GM12891 (cell line): ENCODE data around the gene EDNRB.

ENCODE experiments used
- DNase-seq: peaks from one replicate; pipeline ENCODE4 v3.0.0; 2011; ENCODE audit warnings: low spot score; ENCODE audit not compliant: insufficient read length
- FAIRE-seq: peaks from 2 replicates; lab custom pipeline; 2011; peaks lifted over from hg19 to GRCh38; lab: Jason Lieb, UNC
- PAX5 ChIP-seq: IDR thresholded peaks from 2 replicates; pipeline ENCODE4 v1.6.1; 2011; ENCODE audit warnings: low read length, moderate library complexity, mild to moderate bottlenecking; ENCODE audit not compliant: insufficient read depth, severe bottlenecking
- POLR2A ChIP-seq: IDR thresholded peaks from 2 replicates; pipeline ENCODE4 v1.6.1; 2011; ENCODE audit warnings: low read depth, low read length, control low read depth
- POLR2AphosphoS5 ChIP-seq: IDR thresholded peaks from 2 replicates; pipeline ENCODE4 v1.6.1; 2011; ENCODE audit warnings: low read depth, low read length, control low read depth
- POU2F2 ChIP-seq: IDR thresholded peaks from 2 replicates; pipeline ENCODE4 v1.6.1; 2011; ENCODE audit warnings: low read depth, mild to moderate bottlenecking, control low read depth, low read length, moderate library complexity
- SPI1 ChIP-seq: IDR thresholded peaks from 2 replicates; pipeline ENCODE4 v1.6.1; 2011; ENCODE audit warnings: low read depth, low read length, control low read depth
- TAF1 ChIP-seq: IDR thresholded peaks from 2 replicates; pipeline ENCODE4 v1.6.1; 2011; ENCODE audit warnings: low read depth, low read length, control low read depth

Gene EDNRB

DNA sequence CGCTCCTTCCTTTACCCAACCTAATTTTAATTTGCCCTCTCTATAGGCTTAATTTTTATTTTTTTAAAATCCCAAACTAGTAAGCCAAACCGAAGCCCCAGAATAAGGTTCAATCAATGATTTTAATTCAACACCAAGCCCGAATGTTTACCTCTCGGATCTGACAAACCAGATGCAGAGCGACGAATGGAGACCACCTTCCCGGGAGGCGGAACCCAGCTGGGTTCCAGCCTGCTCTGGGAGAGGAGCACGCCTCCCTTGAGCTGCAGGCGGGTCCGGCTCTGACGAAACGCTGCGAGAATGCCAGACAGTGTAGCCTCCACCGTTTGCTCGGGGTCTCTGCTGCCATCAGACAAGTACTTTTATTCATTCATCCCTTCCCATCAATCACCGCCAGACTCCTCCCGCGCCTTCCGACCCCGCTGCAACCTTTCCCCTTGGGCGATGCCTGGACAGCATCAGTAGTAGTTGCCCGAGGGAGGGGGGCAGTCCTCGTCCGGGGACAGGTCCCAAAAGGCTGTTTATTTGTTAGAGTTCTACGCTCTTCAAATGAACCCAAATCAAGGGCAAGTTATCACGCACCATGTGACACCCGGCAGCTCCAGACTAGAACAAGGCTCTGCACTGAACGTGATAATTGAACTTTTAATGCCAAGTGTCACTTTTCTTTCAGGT, 752 bp upstream of the EDNRB start:
- TF ChIP-seq POU2F2: no peak
- TF ChIP-seq POLR2AphosphoS5: no peak
- no peak for TF ChIP-seq PAX5
- no peak for TF ChIP-seq SPI1
- TF ChIP-seq TAF1: no peak
- no peak for TF ChIP-seq POLR2A
- FAIRE-seq (peak; percentile 64), DNase-seq (no peak)

DNA sequence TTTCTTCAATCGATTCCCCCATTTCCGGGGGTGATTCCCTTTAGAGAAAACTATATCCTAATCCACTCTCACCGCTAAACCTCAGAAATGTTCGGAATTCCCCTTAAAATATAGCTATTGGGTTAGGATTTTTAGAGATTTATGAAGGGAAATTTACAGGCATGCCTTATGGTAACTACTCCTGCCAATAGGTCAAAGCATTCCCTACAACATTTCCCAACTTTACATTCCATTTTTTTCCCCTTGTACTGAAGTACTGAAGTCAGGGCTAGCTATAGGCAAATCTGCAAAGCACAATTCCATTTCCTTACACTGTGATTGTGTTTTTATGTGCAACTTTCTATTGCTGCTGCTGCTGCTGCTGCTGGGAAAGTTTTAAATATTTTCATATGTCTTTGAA, 2.1 kb downstream of the EDNRB start:
- DNase-seq (no peak), FAIRE-seq (no peak)
- TF ChIP-seq TAF1 (no peak), SPI1 (no peak), PAX5 (no peak), POLR2A (no peak)

DNA sequence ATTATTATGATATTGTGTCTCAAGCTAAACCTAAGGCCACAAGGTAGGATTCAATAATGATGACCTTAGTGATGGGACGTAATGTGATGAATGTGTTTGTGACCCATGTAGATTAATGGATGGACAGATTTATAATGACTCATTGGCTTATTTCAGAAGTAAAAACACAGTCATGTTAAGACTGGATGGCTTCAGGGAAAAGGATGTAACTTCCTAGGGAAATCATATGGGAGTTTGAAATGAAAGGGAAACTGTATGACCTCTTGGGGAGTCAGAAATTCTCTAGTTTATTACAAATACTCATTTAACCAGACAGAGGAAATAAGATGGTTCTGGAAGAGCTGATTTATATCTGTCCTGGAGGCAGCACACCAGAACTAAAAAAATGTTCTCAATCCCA, 2.9 kb downstream of the EDNRB start:
- no peak for FAIRE-seq
- TF ChIP-seq TAF1: no peak
- TF ChIP-seq SPI1: no peak
- TF ChIP-seq POLR2A: no peak
- TF ChIP-seq PAX5: no peak
- no peak for TF ChIP-seq POU2F2
- no peak for TF ChIP-seq POLR2AphosphoS5

DNA sequence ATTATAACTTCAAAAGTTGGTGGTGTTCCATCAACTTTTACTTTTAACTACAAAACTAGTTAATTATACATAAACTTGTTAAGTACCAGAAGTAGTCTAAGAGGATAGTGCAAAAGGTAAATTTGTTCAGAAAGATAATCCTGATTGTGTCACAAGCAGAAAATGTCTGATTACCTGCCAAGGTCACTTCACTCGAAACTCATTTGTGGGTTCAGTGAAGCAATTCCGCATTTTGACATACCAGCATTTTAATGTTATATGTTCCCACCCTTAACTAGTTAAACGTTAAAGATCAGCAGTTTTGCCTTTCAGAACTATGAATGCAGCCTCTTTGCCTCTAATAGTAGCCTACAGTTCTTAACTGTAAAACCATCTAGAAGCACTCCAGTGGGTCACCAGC, 5.6 kb downstream of the EDNRB start:
- DNase-seq (no peak), FAIRE-seq (no peak)
- TF ChIP-seq POLR2A (no peak), TAF1 (no peak)

More for the DNA sequence above, 2.9 kb downstream of the EDNRB start:
- DNase-seq: no peak

DNA sequence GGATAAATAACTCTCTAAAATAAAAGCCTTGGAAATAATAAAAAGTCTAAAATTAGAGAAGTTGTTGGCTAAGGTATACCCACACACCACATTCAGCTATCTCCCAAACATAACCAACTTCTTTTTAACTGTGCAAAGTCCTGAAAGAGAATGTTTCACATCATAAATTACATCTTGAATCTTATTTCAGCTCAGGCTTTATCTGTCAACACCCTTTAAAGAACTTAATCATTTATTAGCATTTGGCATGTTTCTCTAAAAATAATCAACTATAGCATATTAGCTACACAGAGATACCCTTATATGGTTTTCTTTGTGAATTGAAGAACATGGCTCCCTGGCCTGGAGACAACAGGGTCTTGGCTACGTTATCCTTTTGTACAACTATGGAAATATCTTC, 6.9 kb downstream of the EDNRB start:
- DNase-seq (no peak), FAIRE-seq (no peak)
- TF ChIP-seq TAF1 (no peak), POLR2AphosphoS5 (no peak), POLR2A (no peak), SPI1 (no peak), POU2F2 (no peak), PAX5 (no peak)

DNA sequence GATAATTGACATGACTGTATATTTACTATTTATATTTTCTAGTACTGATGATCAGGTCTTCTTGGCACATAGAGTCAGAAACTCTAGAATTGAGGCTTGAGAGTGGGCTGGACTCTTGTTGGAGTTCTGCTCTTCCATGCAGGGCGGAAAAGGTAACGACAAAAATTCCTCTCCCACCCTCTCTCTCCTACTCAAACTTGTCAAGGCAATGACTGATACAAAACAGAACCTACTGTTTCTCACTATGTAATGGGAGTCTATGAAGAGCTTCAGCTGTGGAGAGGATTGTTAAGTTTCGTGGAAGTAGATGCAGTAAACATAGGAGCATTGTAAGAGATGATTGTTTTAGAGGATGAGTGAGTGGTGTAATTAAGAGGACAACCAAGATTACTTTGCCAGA, 8.8 kb downstream of the EDNRB start:
- no peak for TF ChIP-seq POU2F2
- no peak for TF ChIP-seq PAX5
- no peak for TF ChIP-seq TAF1
- TF ChIP-seq SPI1: no peak
- no peak for TF ChIP-seq POLR2A
- no peak for TF ChIP-seq POLR2AphosphoS5
- FAIRE-seq: no peak
- no peak for DNase-seq

DNA sequence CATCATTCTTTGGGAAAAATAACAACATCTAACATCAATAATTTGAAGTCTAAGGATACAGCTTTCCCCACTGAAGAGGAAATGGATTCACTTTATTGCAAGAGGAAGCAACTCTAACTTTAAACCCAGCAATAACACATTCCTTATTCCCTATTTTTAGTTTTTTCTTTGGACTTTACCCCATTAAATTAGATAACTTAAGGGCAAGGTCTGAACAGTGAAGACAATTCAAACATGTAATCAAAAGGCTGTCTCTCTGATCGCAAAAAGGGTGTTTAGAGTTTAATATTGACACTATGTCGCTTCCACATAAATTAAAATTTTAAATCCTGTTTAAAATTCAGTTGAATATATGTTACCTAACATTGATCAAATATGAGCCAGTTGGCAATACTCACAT, 10.1 kb downstream of the EDNRB start:
- DNase-seq: no peak
- TF ChIP-seq POU2F2 (no peak), SPI1 (no peak), PAX5 (no peak), POLR2AphosphoS5 (no peak), TAF1 (no peak), POLR2A (no peak)
- FAIRE-seq: no peak

DNA sequence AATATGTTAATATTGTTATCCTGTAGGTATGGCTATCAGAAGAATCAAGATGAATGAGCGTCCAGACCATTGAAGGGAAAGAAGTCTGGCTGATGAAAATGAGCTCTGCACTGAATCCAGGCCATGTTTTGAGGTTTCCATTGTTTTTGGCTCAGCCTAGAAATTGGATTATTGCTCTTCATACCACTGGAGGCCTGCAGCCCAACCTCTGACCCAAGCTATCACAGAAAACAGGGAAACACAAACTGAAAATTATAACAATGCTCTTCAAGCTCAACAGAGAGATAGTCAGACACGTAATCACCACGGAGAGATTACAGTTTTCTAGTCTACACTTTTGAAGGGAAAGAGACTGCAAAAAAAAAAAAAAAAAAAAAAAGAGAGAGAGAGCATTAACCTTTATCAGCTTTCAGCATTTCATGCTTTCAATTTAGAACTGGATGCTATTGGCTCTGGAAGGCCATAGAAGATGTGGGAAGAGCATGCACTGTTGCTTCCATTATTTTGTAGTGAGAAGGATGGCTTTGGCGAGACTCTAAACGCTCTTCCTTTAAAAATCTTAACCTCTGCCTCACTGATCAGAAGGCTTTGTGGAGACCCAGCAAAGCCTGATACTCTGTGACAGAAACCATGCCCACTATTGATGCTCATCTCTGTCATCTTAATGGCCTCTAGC, 10.8 kb downstream of the EDNRB start:
- FAIRE-seq: no peak
- DNase-seq: no peak
- TF ChIP-seq POLR2A (no peak), TAF1 (no peak), POLR2AphosphoS5 (no peak), SPI1 (no peak), POU2F2 (no peak), PAX5 (no peak)

DNA sequence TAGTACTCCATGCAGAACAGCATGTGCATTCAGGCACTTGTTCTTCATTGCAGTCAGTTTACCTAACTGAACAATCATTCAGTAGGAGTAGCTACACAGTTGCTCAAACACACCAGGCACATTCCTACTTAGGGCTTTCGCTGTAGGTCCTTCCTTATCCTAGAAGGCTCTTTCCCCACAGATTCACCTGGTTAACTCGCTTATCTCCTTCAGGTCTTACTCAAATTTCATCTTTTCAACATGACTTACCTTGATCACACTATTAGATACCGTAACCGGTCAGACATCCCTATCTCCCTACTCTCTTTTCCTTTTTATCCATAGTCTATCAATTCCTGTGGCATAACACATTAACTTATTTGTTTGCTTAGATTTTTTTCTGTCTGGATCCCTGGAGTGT, 14.6 kb downstream of the EDNRB start:
- TF ChIP-seq TAF1 (no peak), PAX5 (no peak), POU2F2 (no peak), SPI1 (no peak), POLR2A (no peak), POLR2AphosphoS5 (no peak)
- FAIRE-seq: no peak
- DNase-seq: no peak

DNA sequence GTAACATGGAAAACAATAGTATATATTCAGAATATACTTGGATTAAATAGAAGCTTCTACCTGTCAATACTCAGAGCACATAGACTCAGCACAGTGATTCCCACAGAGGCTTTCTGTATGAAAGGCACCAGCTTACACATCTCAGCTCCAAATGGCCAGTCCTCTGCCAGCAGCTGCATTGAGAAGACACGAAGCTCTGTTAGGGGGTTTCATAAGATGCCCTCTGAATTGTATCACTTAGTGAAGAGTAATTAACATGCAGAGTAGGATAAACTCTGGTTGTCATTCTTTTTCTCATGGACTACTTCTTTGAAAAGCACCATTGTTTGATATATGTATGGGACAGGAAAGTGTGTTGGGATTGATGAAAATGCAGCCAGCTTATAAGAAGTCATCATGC, 15.2 kb downstream of the EDNRB start:
- no peak for FAIRE-seq

More for the DNA sequence above, 15.2 kb downstream of the EDNRB start:
- TF ChIP-seq SPI1 (no peak), POU2F2 (no peak), POLR2AphosphoS5 (no peak), POLR2A (no peak), PAX5 (no peak), TAF1 (no peak)
- no peak for DNase-seq
